Skin epidermis (tissue), 12 donors: ENCODE data around the gene DACH1.

Experiments
- H3K27ac ChIP-seq, 21 experiments: fragments of 200-600 bp; sonication (generic) in 11 of 21; one replicate each; pipeline ENCODE4 v1.5.0; 2020; ENCODE audit warnings: mild to moderate bottlenecking in 3 of 21, inconsistent platforms in 2 of 21, moderate library complexity in 2 of 21
- H3K4me3 ChIP-seq, 7 experiments: fragments of 200-600 bp; sonication (generic) in 2 of 7; one replicate each; pipeline ENCODE4 v1.5.0; 2020; ENCODE audit warnings: inconsistent platforms in 2 of 7, mild to moderate bottlenecking in 2 of 7, moderate library complexity in 1 of 7

Gene DACH1

GRCh38 chr13:71869274-71869673 lies 2.3 kb upstream of the DACH1 start:
- Histone ChIP-seq H3K4me3 (no peak overlapping the region), H3K27ac (no peak overlapping the region)

GRCh38 chr13:71866335-71867130 lies 471 bp downstream of the DACH1 start:
- peak overlapping the region in 14 of 21 experiments; percentile 0 to 81 (median 56) for H3K27ac ChIP-seq
- H3K4me3 ChIP-seq: peak overlapping the region; percentile 37 to 66 (median 57)

GRCh38 chr13:71865874-71866334 lies 1.1 kb downstream of the DACH1 start:
- peak overlapping the region; percentile 37 to 66 (median 57) for H3K4me3 ChIP-seq
- peak overlapping the region in 11 of 21 experiments; percentile 29 to 81 (median 71) for H3K27ac ChIP-seq

DNA sequence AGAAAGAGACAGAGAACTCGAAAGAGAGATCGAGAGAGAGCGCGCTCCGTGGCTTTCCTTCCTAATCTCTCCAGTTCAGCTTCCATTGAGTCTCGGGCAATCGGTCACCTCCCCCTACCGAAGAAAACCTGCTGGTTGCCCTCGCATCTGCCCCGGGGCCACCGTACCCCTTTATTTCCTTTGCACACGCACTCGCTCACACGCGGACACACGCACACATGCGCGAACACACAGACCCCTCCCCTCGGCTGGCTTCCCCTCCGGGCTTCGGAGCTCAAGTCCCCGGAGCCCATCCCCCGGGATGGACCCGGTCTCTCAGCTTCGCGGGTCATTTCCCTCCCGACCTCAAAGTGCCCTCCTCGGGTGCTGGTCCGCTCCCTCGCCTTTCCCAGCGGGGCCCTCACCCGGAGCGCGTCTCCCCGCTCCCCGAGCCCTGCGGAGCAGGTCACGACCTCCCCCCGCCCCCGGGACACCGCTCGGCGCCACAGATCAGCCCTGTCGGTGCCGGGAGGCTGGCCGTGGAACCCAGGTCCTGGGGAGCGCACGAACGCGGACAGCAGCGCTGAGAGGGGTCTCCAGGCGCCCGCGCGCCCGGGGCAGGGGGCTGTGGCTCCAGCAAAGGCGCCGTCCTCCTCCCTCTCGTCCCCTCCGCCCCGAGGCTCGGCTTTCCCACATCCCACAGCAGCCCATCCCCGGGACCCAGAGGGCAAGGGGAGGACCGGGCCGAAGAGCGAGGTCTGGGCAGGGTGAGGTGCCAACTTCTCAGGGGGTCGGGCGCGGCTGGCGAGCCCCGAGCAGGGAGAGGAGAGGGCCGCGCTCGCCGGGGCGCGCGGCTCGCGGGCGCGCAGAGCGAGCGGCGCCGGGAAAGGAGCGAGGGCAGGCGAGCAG lies 1.8 kb downstream of the DACH1 start:
- H3K4me3 ChIP-seq: peak overlapping the region; percentile 37 to 66 (median 57)
- peak overlapping the region in 15 of 21 experiments; percentile 9 to 81 (median 59) for H3K27ac ChIP-seq

DNA sequence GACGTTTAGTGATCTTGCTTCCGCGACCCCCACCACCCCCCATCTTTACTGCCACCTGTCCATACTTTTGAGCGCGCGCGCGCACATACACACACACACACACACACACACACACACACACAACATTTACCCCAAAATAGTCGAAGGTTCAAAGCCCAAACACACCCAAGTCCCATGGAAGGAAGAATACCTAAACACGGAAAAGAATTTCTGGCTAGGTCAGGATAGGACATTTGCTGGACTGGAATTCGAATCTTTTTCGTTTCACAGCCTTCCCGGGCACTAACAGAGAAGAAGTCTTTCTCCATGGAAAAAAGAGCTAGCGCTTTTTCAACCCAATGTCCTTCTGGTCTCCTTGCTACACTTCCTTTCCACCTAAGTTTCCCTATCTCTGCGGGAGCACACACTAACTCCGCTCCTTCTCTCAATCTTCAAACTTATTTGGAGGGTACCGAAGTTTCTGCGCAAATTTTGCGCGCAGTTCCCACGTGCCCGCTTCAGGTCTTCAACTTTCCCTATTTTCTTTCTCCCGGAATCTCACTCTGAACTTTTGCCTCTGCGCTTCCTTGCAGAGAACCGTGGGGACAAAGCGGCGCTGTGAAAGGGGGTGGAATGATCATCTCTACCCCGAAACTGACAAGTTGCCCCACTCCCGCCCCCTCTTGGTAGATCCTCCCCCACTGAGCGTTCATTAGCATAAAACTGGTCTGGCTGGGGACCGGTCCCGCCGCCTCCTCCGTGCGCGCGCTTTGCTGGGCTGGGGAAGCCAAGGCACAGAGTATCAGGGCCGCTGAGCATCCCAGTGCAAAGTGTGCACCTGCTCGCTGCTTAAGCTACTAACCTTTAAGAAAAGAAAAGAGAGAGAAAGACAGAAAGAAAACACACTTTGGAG lies 2.7 kb downstream of the DACH1 start:
- H3K4me3 ChIP-seq: peak overlapping the region; percentile 37 to 66 (median 57)
- H3K27ac ChIP-seq: peak overlapping the region in 8 of 21 experiments; percentile 21 to 81 (median 72)

- peak overlapping the region in 1 of 21 experiments; percentile 10 for H3K27ac ChIP-seq
- peak overlapping the region in 2 of 7 experiments; percentile 43 to 66 for H3K4me3 ChIP-seq
Measured at GRCh38 chr13:71863254-71863865, 3.6 kb downstream of the DACH1 start.

DNA sequence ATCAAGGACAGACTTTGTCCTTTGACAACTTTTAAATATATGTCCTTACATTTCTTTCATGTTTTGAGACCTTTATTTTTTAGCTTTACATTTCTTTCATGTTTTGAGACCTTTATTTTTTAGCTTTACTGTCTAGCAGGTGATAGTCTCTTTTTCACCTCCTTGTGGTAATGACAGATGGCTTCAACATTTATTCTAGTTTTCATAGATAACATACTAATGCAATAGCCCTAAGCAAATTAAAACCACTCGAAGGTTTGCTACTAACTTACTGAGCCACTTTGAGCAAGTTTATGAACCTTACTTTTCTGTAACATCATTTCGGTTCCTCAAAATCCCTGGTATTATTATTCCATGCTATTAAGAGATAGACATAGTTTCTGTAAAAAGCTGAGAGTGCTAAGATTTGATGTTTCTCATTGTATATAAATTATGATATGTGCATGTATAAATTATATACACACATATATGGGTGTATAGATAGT lies 4.5 kb downstream of the DACH1 start:
- no peak overlapping the region for H3K27ac ChIP-seq
- no peak overlapping the region for H3K4me3 ChIP-seq

DNA sequence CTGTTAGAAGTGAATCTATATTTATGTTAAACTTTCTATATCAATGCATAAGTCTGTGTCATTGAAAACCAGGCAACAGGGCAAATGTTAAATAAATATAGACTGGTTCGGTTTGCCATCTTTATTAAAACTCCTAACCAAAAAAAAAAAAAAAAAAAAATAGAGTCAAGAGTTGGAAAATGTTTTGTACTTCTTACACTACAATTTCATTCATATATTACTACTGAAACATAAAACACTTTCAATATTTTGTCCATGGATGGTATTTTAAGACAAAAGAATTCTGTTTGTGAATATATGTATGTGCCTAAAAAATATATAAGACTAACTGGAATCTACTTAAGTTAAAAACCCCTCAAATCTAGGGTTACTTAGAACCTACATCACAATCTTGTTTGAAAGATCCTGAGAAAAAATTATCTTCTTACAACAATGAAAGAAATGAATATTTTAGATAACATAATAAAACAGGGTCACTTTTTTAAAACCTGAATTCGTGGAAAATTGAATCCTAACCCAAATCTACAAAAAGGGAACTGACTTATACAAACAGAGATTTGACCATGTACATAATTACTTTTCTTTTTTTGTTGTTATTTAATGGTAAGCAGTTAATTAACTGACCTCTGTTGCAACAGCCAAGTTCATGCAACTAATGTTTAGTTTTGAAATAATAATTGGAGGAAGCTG lies 5.1 kb downstream of the DACH1 start:
- no peak overlapping the region for H3K27ac ChIP-seq
- H3K4me3 ChIP-seq: no peak overlapping the region

DNA sequence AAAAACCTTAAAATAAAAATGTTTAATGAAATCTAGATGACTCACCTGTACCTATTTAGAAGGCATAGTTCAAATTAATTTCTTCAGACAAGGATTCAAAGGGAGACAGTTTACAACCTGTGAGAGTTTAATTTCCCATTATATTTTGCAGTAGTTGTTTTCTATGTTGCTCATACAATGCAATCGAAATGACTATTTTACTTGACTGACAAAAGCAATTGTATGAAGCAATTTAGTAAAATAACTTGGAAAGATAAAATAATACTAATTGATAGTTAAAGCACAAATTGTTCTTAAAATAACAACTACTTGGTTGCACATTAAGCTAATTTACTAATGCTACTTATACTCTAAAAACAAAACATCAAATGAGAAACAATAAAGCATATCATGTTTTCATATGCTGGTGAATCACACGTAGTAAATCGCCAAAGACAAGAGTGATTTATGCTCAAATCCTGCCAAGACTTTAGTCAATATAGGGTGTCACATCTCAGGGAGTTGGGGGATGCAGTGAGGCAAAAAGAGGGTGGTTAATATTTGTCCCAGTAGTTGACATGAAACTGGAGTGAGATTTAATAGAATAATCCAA lies 6.4 kb downstream of the DACH1 start:
- Histone ChIP-seq H3K4me3 (no peak overlapping the region), H3K27ac (no peak overlapping the region)

GRCh38 chr13:71858647-71859046 lies 8.4 kb downstream of the DACH1 start:
- no peak overlapping the region for H3K4me3 ChIP-seq
- H3K27ac ChIP-seq: no peak overlapping the region

GRCh38 chr13:71856548-71857043 lies 10.4 kb downstream of the DACH1 start:
- Histone ChIP-seq H3K4me3 (no peak overlapping the region), H3K27ac (no peak overlapping the region)

GRCh38 chr13:71854401-71854800 lies 12.6 kb downstream of the DACH1 start:
- Histone ChIP-seq H3K27ac (no peak overlapping the region), H3K4me3 (no peak overlapping the region)

DNA sequence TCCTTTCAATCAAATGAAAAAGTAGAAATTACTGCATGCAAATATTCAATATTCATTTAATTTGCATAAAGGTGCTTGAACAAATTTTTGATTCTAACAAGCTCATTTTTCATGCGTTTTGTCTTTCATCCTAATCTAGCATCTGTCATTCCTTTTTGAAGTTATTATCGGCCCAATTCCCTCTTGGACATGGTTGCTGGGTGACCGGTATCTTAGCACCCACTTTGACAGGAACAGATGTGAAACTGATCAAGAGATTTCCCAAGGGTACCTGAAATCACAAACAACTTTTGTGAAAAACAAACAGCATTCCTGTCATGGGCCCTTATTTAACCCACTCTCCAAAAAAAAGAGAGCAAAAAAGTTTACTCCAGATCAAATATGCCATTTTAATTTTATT lies 13.3 kb downstream of the DACH1 start:
- Histone ChIP-seq H3K4me3 (no peak overlapping the region), H3K27ac (no peak overlapping the region)

DNA sequence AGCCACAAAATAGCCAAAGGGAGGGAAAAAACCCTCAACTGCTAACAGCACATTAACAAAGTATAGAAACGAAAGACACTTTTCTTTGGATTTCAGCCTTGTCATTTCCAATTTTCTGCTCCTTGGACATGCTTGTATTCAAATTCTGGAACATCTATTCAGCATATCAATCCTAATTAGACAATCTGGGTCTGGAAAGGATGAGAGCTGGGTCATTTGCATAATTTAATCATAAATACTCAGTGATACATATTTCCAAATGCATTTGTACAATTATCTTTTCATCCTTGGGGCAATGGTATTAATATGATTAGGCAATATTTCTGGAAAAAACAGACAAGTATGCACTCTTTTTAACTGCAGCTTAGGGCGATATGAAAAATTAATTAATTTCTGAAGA lies 14.3 kb downstream of the DACH1 start:
- no peak overlapping the region for H3K27ac ChIP-seq
- no peak overlapping the region for H3K4me3 ChIP-seq

GRCh38 chr13:71851498-71852409 lies 15.2 kb downstream of the DACH1 start:
- H3K27ac ChIP-seq: no peak overlapping the region
- no peak overlapping the region for H3K4me3 ChIP-seq

GRCh38 chr13:71842003-71842402 lies 25.0 kb downstream of the DACH1 start:
- Histone ChIP-seq H3K4me3 (no peak overlapping the region), H3K27ac (no peak overlapping the region)

- H3K27ac ChIP-seq: no peak overlapping the region
- no peak overlapping the region for H3K4me3 ChIP-seq
Measured at GRCh38 chr13:71838842-71839241, 28.2 kb downstream of the DACH1 start.
